Measurements from ENCODE around the gene TMEM72. TPM values are rescaled to one million over a fixed set of nuclear protein-coding genes. Genes with fewer than 3 reads are reported as not detected.
A peak's percentile ranks its signal among the peaks of the same experiment; 100 is the strongest.

The TMEM72 gene
- polyA plus RNA-seq, 2 of the 4 experiments (the other 2 are of a cell fraction): not detected

DNA sequence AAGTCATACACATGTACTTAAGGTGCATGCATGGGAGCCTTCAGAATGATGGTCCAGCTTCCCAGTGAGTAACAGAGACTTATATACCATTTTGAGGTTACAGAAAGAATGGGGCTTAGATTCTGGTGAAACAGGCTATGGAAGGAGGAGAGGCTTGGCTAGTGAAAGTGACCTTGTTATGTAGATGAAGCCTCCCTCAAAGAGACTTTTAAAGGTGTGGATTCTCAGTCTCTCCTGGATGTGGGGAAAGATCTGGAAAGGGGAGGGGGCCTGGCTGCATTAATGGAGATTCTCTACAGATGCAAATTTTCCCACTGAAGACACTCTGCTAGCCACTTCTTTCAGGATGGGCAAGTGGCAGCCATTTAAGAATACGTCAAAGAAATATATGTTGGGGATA, 54.0 kb downstream of the TMEM72 start:
- ChIA-PET CTCF (interaction anchor here (1.1 to 5.3 kb wide), 4 partner anchors 9 to 33 kb away, joined by 3 to 29 read pairs (median 8); partner anchors contain the start of gene DEPP1), POLR2A (no interaction called here)
- Histone ChIP-seq H3K4me3 (no peak overlapping the region), H3K9me3 (no peaks in the 10 kb centered on the region), H3K27ac (peak overlapping the region in 1 of 2 experiments; percentile 5; a peak in 1 of 6 replicates), H3K4me1 (peaks cover 9% of the 10 kb centered on the region; the same call in 2 of the 3 replicates), H3K4me2 (no peak overlapping the region)
- WGBS (ENCODE audit: missing lambda C conversion rate): 83% methylated on average over 1 of the region's 1 CpG
- DNase-seq (ENCODE audit: low read depth in 1 of 2, low spot score in 1 of 2): no peak
- no peak for FAIRE-seq
- ATAC-seq: no peak
- TF ChIP-seq, protein P1, sequence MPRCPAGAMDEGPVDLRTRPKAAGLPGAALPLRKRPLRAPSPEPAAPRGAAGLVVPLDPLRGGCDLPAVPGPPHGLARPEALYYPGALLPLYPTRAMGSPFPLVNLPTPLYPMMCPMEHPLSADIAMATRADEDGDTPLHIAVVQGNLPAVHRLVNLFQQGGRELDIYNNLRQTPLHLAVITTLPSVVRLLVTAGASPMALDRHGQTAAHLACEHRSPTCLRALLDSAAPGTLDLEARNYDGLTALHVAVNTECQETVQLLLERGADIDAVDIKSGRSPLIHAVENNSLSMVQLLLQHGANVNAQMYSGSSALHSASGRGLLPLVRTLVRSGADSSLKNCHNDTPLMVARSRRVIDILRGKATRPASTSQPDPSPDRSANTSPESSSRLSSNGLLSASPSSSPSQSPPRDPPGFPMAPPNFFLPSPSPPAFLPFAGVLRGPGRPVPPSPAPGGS (IDR thresholded peaks at IDR 0.05): no peak
- TF ChIP-seq TP53 (CRISPR knock-in tag; IDR thresholded peaks at IDR 0.05): no peak
- no peak for TF ChIP-seq CHD2 (IDR thresholded peaks at IDR 0.05; ENCODE audit: low read length, partially characterized antibody)
- TF ChIP-seq HOXA7 (CRISPR knock-in tag; IDR thresholded peaks at IDR 0.05): no peak
- no peak for TF ChIP-seq CBX8 (IDR thresholded peaks at IDR 0.05)
- TF ChIP-seq JUN (IDR thresholded peaks at IDR 0.05): no peak
- TF ChIP-seq EHF (CRISPR knock-in tag; IDR thresholded peaks at IDR 0.05): no peak
- no peak for TF ChIP-seq HEYL (CRISPR knock-in tag; IDR thresholded peaks at IDR 0.05)

DNA sequence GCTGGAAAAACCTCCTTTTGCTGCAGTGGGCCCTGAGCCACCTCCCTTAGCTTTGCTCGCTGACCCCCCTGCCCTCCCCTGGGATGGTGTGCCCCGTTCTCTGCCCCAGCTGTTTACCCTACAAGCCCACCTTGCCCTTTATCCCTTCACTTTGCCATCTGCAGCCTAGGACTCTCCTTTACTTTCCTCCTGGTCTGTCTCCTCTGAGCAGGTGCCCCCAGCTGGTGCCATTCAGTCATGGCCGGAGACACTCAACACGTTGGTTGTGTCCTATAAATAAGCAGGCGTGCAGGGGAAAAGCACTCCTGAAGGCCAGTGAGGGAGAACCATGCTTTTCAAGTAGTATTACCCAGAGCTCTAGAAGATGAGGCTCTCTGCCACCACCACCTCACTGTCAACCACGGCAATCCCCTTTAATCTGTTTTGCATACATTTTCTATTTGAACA, 54.5 kb downstream of the TMEM72 start:
- ATAC-seq (no peak), DNase-seq (ENCODE audit: low read depth in 1 of 2, low spot score in 1 of 2) (no peak), FAIRE-seq (no peak)
- Histone ChIP-seq H3K4me1 (peaks cover 7% of the 10 kb centered on the region; the same call in 2 of the 3 replicates), H3K4me3 (no peak overlapping the region), H3K27ac (no peak overlapping the region; a peak in 1 of 6 replicates), H3K9me3 (no peaks in the 10 kb centered on the region), H3K4me2 (no peak overlapping the region)
- 88% methylated on average over 6 of the region's 6 CpGs for WGBS (ENCODE audit: missing lambda C conversion rate)
- TF ChIP-seq, protein P2, sequence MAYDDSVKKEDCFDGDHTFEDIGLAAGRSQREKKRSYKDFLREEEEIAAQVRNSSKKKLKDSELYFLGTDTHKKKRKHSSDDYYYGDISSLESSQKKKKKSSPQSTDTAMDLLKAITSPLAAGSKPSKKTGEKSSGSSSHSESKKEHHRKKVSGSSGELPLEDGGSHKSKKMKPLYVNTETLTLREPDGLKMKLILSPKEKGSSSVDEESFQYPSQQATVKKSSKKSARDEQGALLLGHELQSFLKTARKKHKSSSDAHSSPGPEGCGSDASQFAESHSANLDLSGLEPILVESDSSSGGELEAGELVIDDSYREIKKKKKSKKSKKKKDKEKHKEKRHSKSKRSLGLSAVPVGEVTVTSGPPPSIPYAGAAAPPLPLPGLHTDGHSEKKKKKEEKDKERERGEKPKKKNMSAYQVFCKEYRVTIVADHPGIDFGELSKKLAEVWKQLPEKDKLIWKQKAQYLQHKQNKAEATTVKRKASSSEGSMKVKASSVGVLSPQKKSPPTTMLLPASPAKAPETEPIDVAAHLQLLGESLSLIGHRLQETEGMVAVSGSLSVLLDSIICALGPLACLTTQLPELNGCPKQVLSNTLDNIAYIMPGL (CRISPR knock-in tag; IDR thresholded peaks at IDR 0.05; ENCODE audit: borderline replicate concordance): no peak
- no peak for TF ChIP-seq CBX2 (IDR thresholded peaks at IDR 0.05; ENCODE audit: borderline replicate concordance, low read depth)
- no peak for TF ChIP-seq EP300 (IDR thresholded peaks at IDR 0.05)
- TF ChIP-seq CHD4 (IDR thresholded peaks at IDR 0.05; ENCODE audit: borderline replicate concordance): no peak
- TF ChIP-seq, protein P3, sequence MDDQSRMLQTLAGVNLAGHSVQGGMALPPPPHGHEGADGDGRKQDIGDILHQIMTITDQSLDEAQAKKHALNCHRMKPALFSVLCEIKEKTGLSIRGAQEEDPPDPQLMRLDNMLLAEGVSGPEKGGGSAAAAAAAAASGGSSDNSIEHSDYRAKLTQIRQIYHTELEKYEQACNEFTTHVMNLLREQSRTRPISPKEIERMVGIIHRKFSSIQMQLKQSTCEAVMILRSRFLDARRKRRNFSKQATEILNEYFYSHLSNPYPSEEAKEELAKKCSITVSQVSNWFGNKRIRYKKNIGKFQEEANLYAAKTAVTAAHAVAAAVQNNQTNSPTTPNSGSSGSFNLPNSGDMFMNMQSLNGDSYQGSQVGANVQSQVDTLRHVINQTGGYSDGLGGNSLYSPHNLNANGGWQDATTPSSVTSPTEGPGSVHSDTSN (IDR thresholded peaks at IDR 0.05): no peak
- TF ChIP-seq TFCP2L1 (CRISPR knock-in tag; IDR thresholded peaks at IDR 0.05): no peak
- TF ChIP-seq, protein P4, sequence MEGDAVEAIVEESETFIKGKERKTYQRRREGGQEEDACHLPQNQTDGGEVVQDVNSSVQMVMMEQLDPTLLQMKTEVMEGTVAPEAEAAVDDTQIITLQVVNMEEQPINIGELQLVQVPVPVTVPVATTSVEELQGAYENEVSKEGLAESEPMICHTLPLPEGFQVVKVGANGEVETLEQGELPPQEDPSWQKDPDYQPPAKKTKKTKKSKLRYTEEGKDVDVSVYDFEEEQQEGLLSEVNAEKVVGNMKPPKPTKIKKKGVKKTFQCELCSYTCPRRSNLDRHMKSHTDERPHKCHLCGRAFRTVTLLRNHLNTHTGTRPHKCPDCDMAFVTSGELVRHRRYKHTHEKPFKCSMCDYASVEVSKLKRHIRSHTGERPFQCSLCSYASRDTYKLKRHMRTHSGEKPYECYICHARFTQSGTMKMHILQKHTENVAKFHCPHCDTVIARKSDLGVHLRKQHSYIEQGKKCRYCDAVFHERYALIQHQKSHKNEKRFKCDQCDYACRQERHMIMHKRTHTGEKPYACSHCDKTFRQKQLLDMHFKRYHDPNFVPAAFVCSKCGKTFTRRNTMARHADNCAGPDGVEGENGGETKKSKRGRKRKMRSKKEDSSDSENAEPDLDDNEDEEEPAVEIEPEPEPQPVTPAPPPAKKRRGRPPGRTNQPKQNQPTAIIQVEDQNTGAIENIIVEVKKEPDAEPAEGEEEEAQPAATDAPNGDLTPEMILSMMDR (IDR thresholded peaks at IDR 0.05): no peak
- TF ChIP-seq, protein P5, sequence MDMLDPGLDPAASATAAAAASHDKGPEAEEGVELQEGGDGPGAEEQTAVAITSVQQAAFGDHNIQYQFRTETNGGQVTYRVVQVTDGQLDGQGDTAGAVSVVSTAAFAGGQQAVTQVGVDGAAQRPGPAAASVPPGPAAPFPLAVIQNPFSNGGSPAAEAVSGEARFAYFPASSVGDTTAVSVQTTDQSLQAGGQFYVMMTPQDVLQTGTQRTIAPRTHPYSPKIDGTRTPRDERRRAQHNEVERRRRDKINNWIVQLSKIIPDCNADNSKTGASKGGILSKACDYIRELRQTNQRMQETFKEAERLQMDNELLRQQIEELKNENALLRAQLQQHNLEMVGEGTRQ (IDR thresholded peaks at IDR 0.05): no peak
- TF ChIP-seq HOXB13 (CRISPR knock-in tag; IDR thresholded peaks at IDR 0.05; ENCODE audit: low read depth): no peak
- TF ChIP-seq MAFK (IDR thresholded peaks at IDR 0.05; ENCODE audit: partially characterized antibody): no peak
- ChIA-PET CTCF (interaction anchor here (1.0 to 5.3 kb wide), 6 partner anchors 9 to 33 kb away, joined by 3 to 29 read pairs (median 5); partner anchors contain the start of gene DEPP1), POLR2A (no interaction called here)
